NB4 (cell line): Measurements from ENCODE around the gene STRIP1.

ENCODE experiments used
- MAX ChIP-seq: IDR thresholded peaks from 2 replicates; pipeline ENCODE4 v1.6.1; 2011; ENCODE audit warnings: low read depth, low read length
- MYC ChIP-seq: IDR thresholded peaks from 2 replicates; pipeline ENCODE4 v1.6.1; 2011; ENCODE audit warnings: low read depth, low read length
- POLR2A ChIP-seq: IDR thresholded peaks from 2 replicates; pipeline ENCODE4 v1.6.1; 2011; ENCODE audit warnings: mild to moderate bottlenecking; ENCODE audit not compliant: insufficient read length; ENCODE audit errors: extremely low read depth
- TF ChIP-seq, protein P1 (sequence below): IDR thresholded peaks from one replicate; pipeline ENCODE4 v1.5.1; 2012; ENCODE audit warnings: low read depth, low read length

GRCh38 chr1:110040548-110040947 lies 6.1 kb downstream of the STRIP1 start:
- TF ChIP-seq POLR2A, result no peak
- TF ChIP-seq, protein P1, sequence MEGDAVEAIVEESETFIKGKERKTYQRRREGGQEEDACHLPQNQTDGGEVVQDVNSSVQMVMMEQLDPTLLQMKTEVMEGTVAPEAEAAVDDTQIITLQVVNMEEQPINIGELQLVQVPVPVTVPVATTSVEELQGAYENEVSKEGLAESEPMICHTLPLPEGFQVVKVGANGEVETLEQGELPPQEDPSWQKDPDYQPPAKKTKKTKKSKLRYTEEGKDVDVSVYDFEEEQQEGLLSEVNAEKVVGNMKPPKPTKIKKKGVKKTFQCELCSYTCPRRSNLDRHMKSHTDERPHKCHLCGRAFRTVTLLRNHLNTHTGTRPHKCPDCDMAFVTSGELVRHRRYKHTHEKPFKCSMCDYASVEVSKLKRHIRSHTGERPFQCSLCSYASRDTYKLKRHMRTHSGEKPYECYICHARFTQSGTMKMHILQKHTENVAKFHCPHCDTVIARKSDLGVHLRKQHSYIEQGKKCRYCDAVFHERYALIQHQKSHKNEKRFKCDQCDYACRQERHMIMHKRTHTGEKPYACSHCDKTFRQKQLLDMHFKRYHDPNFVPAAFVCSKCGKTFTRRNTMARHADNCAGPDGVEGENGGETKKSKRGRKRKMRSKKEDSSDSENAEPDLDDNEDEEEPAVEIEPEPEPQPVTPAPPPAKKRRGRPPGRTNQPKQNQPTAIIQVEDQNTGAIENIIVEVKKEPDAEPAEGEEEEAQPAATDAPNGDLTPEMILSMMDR, result no peak
- no peak for TF ChIP-seq MYC
- no peak for TF ChIP-seq MAX
